PC-9 (cell line): Measurements from ENCODE around the gene EIF2S1. TPM values are rescaled to one million over a fixed set of nuclear protein-coding genes. Genes with fewer than 3 reads are reported as not detected.

ENCODE experiments used
- BruUV-seq: library from RNA; stranded (reverse); fragments of 400-500 nt; replicated peaks from 2 replicates; lab custom pipeline; 2021; lab: Mats Ljungman, UMichigan
- CTCF ChIA-PET: fragments of 300-600 bp; sonication (Branson Sonifier 250); formaldehyde crosslinking; loops from one replicate; lab custom pipeline; 2022; ENCODE audit warnings: antibody characterized with exemption; lab: Charles Lee
- POLR2A ChIA-PET: fragments of 300-600 bp; sonication (Branson Sonifier 250); formaldehyde crosslinking; loops from one replicate; lab custom pipeline; 2022; ENCODE audit warnings: antibody characterized with exemption; ENCODE audit not compliant: unreplicated experiment; lab: Charles Lee
- DNase-seq, 2 experiments: peaks; one replicate each; pipeline versions ENCODE4 v3.0.0 to v3.0.0-alpha.2; 2015 to 2022; ENCODE audit warnings: mixed read lengths in 1 of 2
- H2AFZ ChIP-seq: fragments of 200-600 bp; sonication (generic); 2 replicates; pipeline ENCODE4 v1.8.1; 2017; ENCODE audit warnings: antibody characterized with exemption
- H3F3A ChIP-seq: fragments of 200-600 bp; sonication (generic); 2 replicates; pipeline ENCODE4 v1.8.1; 2017; ENCODE audit warnings: antibody characterized with exemption, mild to moderate bottlenecking, low read depth; ENCODE audit not compliant: insufficient read depth
- H3K27ac ChIP-seq: fragments of 200-600 bp; sonication (generic); 2 replicates; pipeline ENCODE4 v1.6.1; 2016; ENCODE audit warnings: mixed run types
- H3K27me3 ChIP-seq: fragments of 200-600 bp; sonication (generic); 2 replicates; pipeline ENCODE4 v1.6.1; 2016; ENCODE audit warnings: low read depth, mixed run types; ENCODE audit not compliant: insufficient read depth
- H3K36me3 ChIP-seq: fragments of 200-600 bp; sonication (generic); 2 replicates; pipeline ENCODE4 v1.6.1; 2016; ENCODE audit warnings: low read depth, mixed run types
- H3K4me1 ChIP-seq: fragments of 200-600 bp; sonication (generic); replicated peaks from 2 replicates; pipeline ENCODE4 v1.6.1; 2016; ENCODE audit warnings: mixed run types; ENCODE audit not compliant: insufficient read depth
- H3K4me2 ChIP-seq: fragments of 200-600 bp; sonication (generic); 2 replicates; pipeline ENCODE4 v1.6.1; 2017; ENCODE audit warnings: mixed run types
- H3K4me3 ChIP-seq: fragments of 200-600 bp; sonication (generic); 2 replicates; pipeline ENCODE4 v1.6.1; 2016; ENCODE audit warnings: mixed run types
- H3K79me2 ChIP-seq: fragments of 200-600 bp; sonication (generic); 2 replicates; pipeline ENCODE4 v1.6.1; 2017; ENCODE audit warnings: low read depth, mixed run types
- H3K9me2 ChIP-seq: fragments of 200-600 bp; sonication (generic); 2 replicates; pipeline ENCODE4 v1.8.1; 2017; ENCODE audit warnings: mild to moderate bottlenecking; ENCODE audit not compliant: insufficient read depth
- H3K9me3 ChIP-seq: fragments of 200-600 bp; sonication (generic); 2 replicates; pipeline ENCODE4 v1.8.1; 2016; ENCODE audit warnings: low read depth; ENCODE audit not compliant: insufficient read depth
- H4K20me1 ChIP-seq: fragments of 200-600 bp; sonication (generic); 2 replicates; pipeline ENCODE4 v1.8.1; 2017; ENCODE audit not compliant: insufficient read depth
- CTCF ChIP-seq: fragments of 200-600 bp; sonication (generic); conservative IDR thresholded peaks from 2 replicates; pipeline ENCODE4 v1.6.1; 2017; ENCODE audit warnings: mixed run types, antibody characterized with exemption, mild to moderate bottlenecking, moderate library complexity
- EZH2 ChIP-seq: fragments of 200-600 bp; sonication (generic); IDR thresholded peaks from 2 replicates; pipeline ENCODE4 v1.8.0; 2017; ENCODE audit warnings: antibody characterized with exemption, low read depth
- intact Hi-C: fragments of 100-400 bp; cut with micrococcal nuclease; formaldehyde crosslinking; loops from one replicate; pipeline ENCODE4 v1.10.0; 2022; ENCODE audit not compliant: unreplicated experiment
- total RNA-seq: library from RNA; stranded (reverse); gene quantifications from 2 replicates; pipeline ENCODE4 v1.2.3, GENCODE V29; 2021

EIF2S1 gene
- total RNA-seq, 1 experiment from 2014 or later: 146 TPM

GRCh38 chr14:67377916-67378315 is 17.8 kb downstream of the EIF2S1 start:
- no TSS peak for BruUV-seq
- no peak overlapping the region for H3K4me2 ChIP-seq
- DNase-seq: no peak
- H3K9me2 ChIP-seq: no peaks in the 10 kb centered on the region
- peaks cover 74% of the 10 kb centered on the region for H3K36me3 ChIP-seq
- no peaks in the 10 kb centered on the region for H3K4me1 ChIP-seq
- H3K4me3 ChIP-seq: no peak overlapping the region
- no peaks in the 10 kb centered on the region for H3K9me3 ChIP-seq
- H3K27me3 ChIP-seq: no peaks in the 10 kb centered on the region
- H3K27ac ChIP-seq: no peak overlapping the region
- no peak overlapping the region for H2AFZ ChIP-seq
- CTCF ChIA-PET: no interaction called here
- TF ChIP-seq EZH2: no peak
- no peak for TF ChIP-seq CTCF
- peaks cover 48% of the 10 kb centered on the region for H4K20me1 ChIP-seq
- 0 out of 2 replicates have a peak, but pooled peaks cover 4% of the 10 kb centered on the region for H3K79me2 ChIP-seq
- H3F3A ChIP-seq: peaks cover 37% of the 10 kb centered on the region; the same call in 1 of the 2 replicates
- intact Hi-C loops: no loop called here
- POLR2A ChIA-PET: no interaction called here

GRCh38 chr14:67385120-67385519 is 25.0 kb downstream of the EIF2S1 start:
- ChIA-PET CTCF (interaction anchor here (0.6 to 1.2 kb wide), 5 partner anchors 25 to 1026 kb away, joined by 4 to 9 read pairs (median 6); partner anchors contain the start of genes ATP6V1D and EIF2S1), POLR2A (no interaction called here)
- Histone ChIP-seq H3K79me2 (no peaks in the 10 kb centered on the region), H3K4me1 (peaks cover 13% of the 10 kb centered on the region), H3K27ac (peak overlapping the region; percentile 5; the same call in 1 of the 2 replicates), H2AFZ (no peak overlapping the region), H3K4me3 (no peak overlapping the region), H4K20me1 (peaks cover 14% of the 10 kb centered on the region), H3K9me3 (no peaks in the 10 kb centered on the region), H3K27me3 (no peaks in the 10 kb centered on the region), H3K4me2 (no peak overlapping the region; the same call in 1 of the 2 replicates), H3F3A (peaks cover 66% of the 10 kb centered on the region), H3K9me2 (no peaks in the 10 kb centered on the region), H3K36me3 (peaks cover 57% of the 10 kb centered on the region)
- DNase-seq: peak in 1 of 2 experiments; percentile 8
- no TSS peak for BruUV-seq
- intact Hi-C loops: no loop called here
- TF ChIP-seq CTCF: no peak
- TF ChIP-seq EZH2: no peak

GRCh38 chr14:67385618-67386017 is 25.5 kb downstream of the EIF2S1 start:
- peaks cover 52% of the 10 kb centered on the region for H3K36me3 ChIP-seq

More at GRCh38 chr14:67385618-67386017, 25.5 kb downstream of the EIF2S1 start:
- Histone ChIP-seq H4K20me1 (peaks cover 10% of the 10 kb centered on the region; the same call in 1 of the 2 replicates), H2AFZ (no peak overlapping the region), H3K79me2 (no peaks in the 10 kb centered on the region), H3K9me2 (no peaks in the 10 kb centered on the region), H3K4me3 (no peak overlapping the region), H3K4me1 (peaks cover 13% of the 10 kb centered on the region), H3K27ac (peak overlapping the region; percentile 5; the same call in 1 of the 2 replicates), H3F3A (peaks cover 62% of the 10 kb centered on the region), H3K4me2 (no peak overlapping the region), H3K27me3 (no peaks in the 10 kb centered on the region), H3K9me3 (no peaks in the 10 kb centered on the region)
- TF ChIP-seq EZH2 (no peak), CTCF (no peak)
- BruUV-seq: no TSS peak
- DNase-seq: no peak
- CTCF ChIA-PET: interaction anchor here (0.6 to 1.2 kb wide), 6 partner anchors 26 to 1026 kb away, joined by 4 to 9 read pairs (median 6); partner anchors contain the start of genes ATP6V1D, EIF2S1 and PLEK2
- POLR2A ChIA-PET: no interaction called here
- intact Hi-C loops: no loop called here
